Large intestine (tissue), 3 donors: ENCODE measurements around the gene USP24. TPM values are rescaled to one million over a fixed set of nuclear protein-coding genes. Genes with fewer than 3 reads are reported as not detected.
"Not testable (repeated sequence)": the region's sequence is repeated elsewhere in the genome, so short reads cannot be mapped to it uniquely, and the experiment has no call there.

Experiments used
- DNase-seq, 2 donors: peaks; one replicate each; pipeline versions ENCODE4 v3.0.0 to v3.0.0-alpha.2; 2013
- H3K27ac ChIP-seq: one replicate; pipeline ENCODE4 v1.5.1; 2013; ENCODE audit warnings: low read length
- H3K27me3 ChIP-seq: 2 replicates; pipeline ENCODE4 v1.6.1; 2013; ENCODE audit warnings: low read length; ENCODE audit not compliant: control insufficient read depth, insufficient read depth
- H3K36me3 ChIP-seq: 2 replicates; pipeline ENCODE4 v1.6.1; 2013; ENCODE audit warnings: low read length; ENCODE audit not compliant: control insufficient read depth, insufficient read depth
- H3K4me1 ChIP-seq: one replicate; pipeline ENCODE4 v1.6.1; 2013; ENCODE audit warnings: low read length; ENCODE audit not compliant: control insufficient read depth, insufficient read depth
- H3K4me3 ChIP-seq: one replicate; pipeline ENCODE4 v1.5.1; 2013; ENCODE audit warnings: low read length
- H3K9me3 ChIP-seq: one replicate; pipeline ENCODE4 v1.6.1; 2013; ENCODE audit warnings: mild to moderate bottlenecking, low read depth, low read length, moderate library complexity; ENCODE audit not compliant: control insufficient read depth
- WGBS: methylation state at CpG from one replicate; pipeline ENCODE4 v1.1.5; 2013; ENCODE audit warnings: low lambda C conversion rate; ENCODE audit not compliant: insufficient coverage; 5-methylcytosine and 5-hydroxymethylcytosine counted together
- polyA plus RNA-seq: library from polyadenylated mRNA; unstranded; fragments of 120-200 nt; gene quantifications from one replicate; pipeline ENCODE4 v1.2.1, GENCODE V29; 2013

USP24 gene
- polyA plus RNA-seq, 1 donor: 37.6 TPM

GRCh38 chr1:55024163-55024562 lies 191.0 kb downstream of the USP24 start:
- peaks cover 11% of the 10 kb centered on the region for H3K4me1 ChIP-seq
- not testable (repeated sequence) for H3K36me3 ChIP-seq, H3K27ac ChIP-seq, H3K4me3 ChIP-seq, H3K27me3 ChIP-seq, DNase-seq, H3K9me3 ChIP-seq
- WGBS: no CpG with 5 or more reads among the region's 10 CpGs

- WGBS: no CpG with 5 or more reads among the region's 15 CpGs
- Histone ChIP-seq H3K4me1 (peaks cover 11% of the 10 kb centered on the region), H3K4me3 (no peak overlapping the region), H3K27me3 (peaks cover 4% of the 10 kb centered on the region), H3K36me3 (no peaks in the 10 kb centered on the region), H3K9me3 (no peaks in the 10 kb centered on the region), H3K27ac (no peak overlapping the region)
- DNase-seq: peak; percentile 85 to 87
Measured at GRCh38 chr1:55021942-55022546, 193.1 kb downstream of the USP24 start.

GRCh38 chr1:55018395-55018794 lies 196.8 kb downstream of the USP24 start:
- peaks cover 6% of the 10 kb centered on the region for H3K27me3 ChIP-seq
- no peak for DNase-seq
- no peak overlapping the region for H3K4me3 ChIP-seq
- WGBS: no CpG with 5 or more reads among the region's 9 CpGs
- no peaks in the 10 kb centered on the region for H3K9me3 ChIP-seq
- no peak overlapping the region for H3K27ac ChIP-seq
- no peaks in the 10 kb centered on the region for H3K36me3 ChIP-seq
- H3K4me1 ChIP-seq: peaks cover 11% of the 10 kb centered on the region

Other genes with a start within 250 kb of the USP24 start
- gene TMEM61, start 234.7 kb downstream of the USP24 start, polyA plus RNA-seq: 2.8 TPM
- gene BSND, start 216.4 kb downstream of the USP24 start, polyA plus RNA-seq: not detected
- gene PCSK9, start 175.8 kb downstream of the USP24 start, polyA plus RNA-seq: 3.0 TPM